ENCODE measurements around the gene VDAC1. TPM values are rescaled to one million over a fixed set of nuclear protein-coding genes. Genes with fewer than 3 reads are reported as not detected.

The VDAC1 gene
- total and polyA plus RNA-seq, 2 donors (not counting 3 experiments of a cell fraction or from before 2014, with no cell fraction given): 116 to 247 TPM

DNA sequence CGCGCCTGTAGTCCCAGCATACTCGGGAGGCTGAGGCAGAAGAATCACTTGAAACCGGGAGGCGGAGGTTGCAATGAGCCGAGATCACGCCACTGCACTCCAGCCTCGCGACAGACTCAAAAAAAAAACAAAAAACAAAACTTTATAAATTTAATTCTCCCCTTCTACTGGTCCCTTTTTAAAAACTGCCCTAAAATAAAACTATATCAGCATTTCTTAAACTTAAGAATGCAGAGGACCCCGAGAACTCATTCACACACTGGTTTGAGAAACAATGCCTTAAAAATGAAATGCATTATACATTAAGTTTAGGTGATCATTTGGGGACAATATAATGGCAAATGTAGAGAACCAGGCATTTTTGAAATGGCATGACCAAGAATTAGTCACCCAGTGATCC, 38.7 kb downstream of the VDAC1 start:
- TF ChIP-seq POLR2A (IDR thresholded peaks at IDR 0.05; ENCODE audit: low read depth, low read length) (no peak), GATA2 (IDR thresholded peaks at IDR 0.05; ENCODE audit: insufficient read depth, insufficient read length, low read depth, low read length) (no peak), JUN (IDR thresholded peaks at IDR 0.05; ENCODE audit: borderline replicate concordance, insufficient read depth, insufficient read length, low read depth) (no peak), FOS (IDR thresholded peaks at IDR 0.05; ENCODE audit: borderline replicate concordance, insufficient read depth, low read length) (no peak), EZH2 (IDR thresholded peaks at IDR 0.05; ENCODE audit: borderline replicate concordance, low read depth, low read length, severe bottlenecking) (no peak), POLR2AphosphoS5 (IDR thresholded peaks at IDR 0.05; ENCODE audit: insufficient read depth, low read depth, low read length) (no peak), MYC (IDR thresholded peaks at IDR 0.05; ENCODE audit: low read depth, low read length) (no peak)
- TF ChIP-seq, protein P1, sequence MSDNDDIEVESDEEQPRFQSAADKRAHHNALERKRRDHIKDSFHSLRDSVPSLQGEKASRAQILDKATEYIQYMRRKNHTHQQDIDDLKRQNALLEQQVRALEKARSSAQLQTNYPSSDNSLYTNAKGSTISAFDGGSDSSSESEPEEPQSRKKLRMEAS (IDR thresholded peaks at IDR 0.05; ENCODE audit: insufficient read depth, insufficient read length): no peak
- TF ChIP-seq, protein P2, sequence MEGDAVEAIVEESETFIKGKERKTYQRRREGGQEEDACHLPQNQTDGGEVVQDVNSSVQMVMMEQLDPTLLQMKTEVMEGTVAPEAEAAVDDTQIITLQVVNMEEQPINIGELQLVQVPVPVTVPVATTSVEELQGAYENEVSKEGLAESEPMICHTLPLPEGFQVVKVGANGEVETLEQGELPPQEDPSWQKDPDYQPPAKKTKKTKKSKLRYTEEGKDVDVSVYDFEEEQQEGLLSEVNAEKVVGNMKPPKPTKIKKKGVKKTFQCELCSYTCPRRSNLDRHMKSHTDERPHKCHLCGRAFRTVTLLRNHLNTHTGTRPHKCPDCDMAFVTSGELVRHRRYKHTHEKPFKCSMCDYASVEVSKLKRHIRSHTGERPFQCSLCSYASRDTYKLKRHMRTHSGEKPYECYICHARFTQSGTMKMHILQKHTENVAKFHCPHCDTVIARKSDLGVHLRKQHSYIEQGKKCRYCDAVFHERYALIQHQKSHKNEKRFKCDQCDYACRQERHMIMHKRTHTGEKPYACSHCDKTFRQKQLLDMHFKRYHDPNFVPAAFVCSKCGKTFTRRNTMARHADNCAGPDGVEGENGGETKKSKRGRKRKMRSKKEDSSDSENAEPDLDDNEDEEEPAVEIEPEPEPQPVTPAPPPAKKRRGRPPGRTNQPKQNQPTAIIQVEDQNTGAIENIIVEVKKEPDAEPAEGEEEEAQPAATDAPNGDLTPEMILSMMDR (IDR thresholded peaks at IDR 0.05; ENCODE audit: extremely low read depth in 1 of 2, insufficient read depth in 1 of 2, low read depth in 1 of 2, low read length in 2 of 2): no peak
- H3K9me3 ChIP-seq (replicated peaks; ENCODE audit: control insufficient read depth, insufficient read depth, low read length): no peaks in the 10 kb centered on the region
- H3K79me2 ChIP-seq (ENCODE audit: control insufficient read depth, insufficient read depth, low read length): peaks cover 51% of the 10 kb centered on the region
- H3K4me3 ChIP-seq (replicated peaks in 1 of 3; ENCODE audit: insufficient read depth in 1 of 3, low read depth in 1 of 3, low read length in 3 of 3): no peak overlapping the region
- H3K27ac ChIP-seq (ENCODE audit: insufficient read depth, low read depth, low read length): no peak overlapping the region
- FAIRE-seq: no peak
- ChIA-PET POLR2A (no interaction called here), CTCF (no interaction called here)
- H3K27me3 ChIP-seq (ENCODE audit: control insufficient read depth in 2 of 2, insufficient read depth in 2 of 2, low read length in 2 of 2): no peaks in the 10 kb centered on the region
- no peak overlapping the region for H3K9ac ChIP-seq (replicated peaks; ENCODE audit: extremely low read depth, insufficient read depth, low read length)
- dilution Hi-C loops (cut with MboI; ENCODE audit: extremely low pct_ligation_motif_present, low sequenced_read_pairs) (no loop called here), intact Hi-C loops (cut with micrococcal nuclease) (no loop called here)
- H3K9me1 ChIP-seq (replicated peaks; ENCODE audit: control insufficient read depth, extremely low read depth, insufficient read depth, low read length): no peaks in the 10 kb centered on the region
- peaks cover 10% of the 10 kb centered on the region for H3K4me1 ChIP-seq (ENCODE audit: control insufficient read depth, extremely low read depth, insufficient read depth, low read length)
- H2AFZ ChIP-seq (ENCODE audit: low read depth, low read length): no peak overlapping the region
- DNase-seq (ENCODE audit: low read depth, low spot score): no peak
- no TSS peak for BruUV-seq (replicated peaks)
- H4K20me1 ChIP-seq (replicated peaks; ENCODE audit: control insufficient read depth, extremely low read depth, insufficient read depth, low read length): no peaks in the 10 kb centered on the region
- H3K4me2 ChIP-seq (ENCODE audit: insufficient read depth, low read length): no peak overlapping the region
- H3K36me3 ChIP-seq (ENCODE audit: control insufficient read depth in 2 of 2, extremely low read depth in 1 of 2, insufficient read depth in 2 of 2, low read length in 2 of 2): peaks cover 0 to 2% of the 10 kb centered on the region in 2 experiments

All from endothelial cell of umbilical vein (primary cell).